ENCODE data around the gene SCLY.

SCLY gene

GRCh38 chr2:238128061-238128440 is 67.2 kb downstream of the SCLY start:
- TF ChIP-seq CTCF (IDR thresholded peaks at IDR 0.05; ENCODE audit: insufficient read depth, low read depth, low read length, missing control alignments) = no peak
- no peak overlapping the region for H3K4me3 ChIP-seq (ENCODE audit: low read length)
- DNase-seq (ENCODE audit: low read depth) = no peak

GRCh38 chr2:238128534-238129001 is 67.8 kb downstream of the SCLY start:
- TF ChIP-seq CTCF (IDR thresholded peaks at IDR 0.05; ENCODE audit: insufficient read depth, low read depth, low read length, missing control alignments) = no peak
- DNase-seq (ENCODE audit: low read depth) = no peak
- no peak overlapping the region for H3K4me3 ChIP-seq (ENCODE audit: low read length)

- DNase-seq (ENCODE audit: low read depth) = no peak
- no peak for TF ChIP-seq CTCF (IDR thresholded peaks at IDR 0.05; ENCODE audit: insufficient read depth, low read depth, low read length, missing control alignments)
- no peak overlapping the region for H3K4me3 ChIP-seq (ENCODE audit: low read length)
These were observed 68.6 kb downstream of the SCLY start for GRCh38 chr2:238129166-238130010.

GRCh38 chr2:238130111-238130695 is 69.4 kb downstream of the SCLY start:
- no peak overlapping the region for H3K4me3 ChIP-seq (ENCODE audit: low read length)
- TF ChIP-seq CTCF (IDR thresholded peaks at IDR 0.05; ENCODE audit: insufficient read depth, low read depth, low read length, missing control alignments) = no peak
- DNase-seq (ENCODE audit: low read depth) = no peak

- no peak for TF ChIP-seq CTCF (IDR thresholded peaks at IDR 0.05; ENCODE audit: insufficient read depth, low read depth, low read length, missing control alignments)
- H3K4me3 ChIP-seq (ENCODE audit: low read length) = no peak overlapping the region
- no peak for DNase-seq (ENCODE audit: low read depth)
These were observed 70.2 kb downstream of the SCLY start for GRCh38 chr2:238130696-238131628.

- H3K4me3 ChIP-seq (ENCODE audit: low read length) = no peak overlapping the region
- DNase-seq (ENCODE audit: low read depth) = no peak
- TF ChIP-seq CTCF (IDR thresholded peaks at IDR 0.05; ENCODE audit: insufficient read depth, low read depth, low read length, missing control alignments) = no peak
These were observed 71.1 kb downstream of the SCLY start for GRCh38 chr2:238131761-238132462.

Data from epithelial cell of esophagus (primary cell).